Stomach smooth muscle (tissue), 2 donors: ENCODE results near the gene COPA.

ENCODE experiments used
- H3K27ac ChIP-seq: one replicate; pipeline ENCODE4 v1.7.0; 2013; ENCODE audit warnings: mild to moderate bottlenecking, low read length, inconsistent platforms
- H3K27me3 ChIP-seq, 2 donors: one replicate each; pipeline ENCODE4 v1.7.0; 2013; ENCODE audit warnings: low read length in 2 of 2; ENCODE audit not compliant: insufficient read depth in 2 of 2, control insufficient read depth in 1 of 2
- H3K36me3 ChIP-seq, 2 donors: one replicate each; pipeline ENCODE4 v1.7.0; 2013; ENCODE audit warnings: low read length in 2 of 2; ENCODE audit not compliant: control insufficient read depth in 2 of 2, insufficient read depth in 2 of 2
- H3K4me1 ChIP-seq: one replicate; pipeline ENCODE4 v1.7.0; 2013; ENCODE audit warnings: low read length; ENCODE audit not compliant: control insufficient read depth, insufficient read depth
- H3K4me3 ChIP-seq, 2 donors: one replicate each; pipeline ENCODE4 v1.7.0; 2013; ENCODE audit warnings: low read length in 2 of 2
- H3K9ac ChIP-seq, 2 donors: one replicate each; pipeline ENCODE4 v1.7.0; 2013; ENCODE audit warnings: low read length in 2 of 2, mild to moderate bottlenecking in 1 of 2
- H3K9me3 ChIP-seq, 2 donors: one replicate each; pipeline ENCODE4 v1.7.0; 2013; ENCODE audit warnings: low read length in 2 of 2; ENCODE audit not compliant: control insufficient read depth in 2 of 2
- donor health status: healthy.
- donor health status: Pancreatic carcinoma.

The COPA gene

GRCh38 chr1:160325252-160325651 lies 17.8 kb downstream of the COPA start:
- peaks cover 45 to 65% of the 10 kb centered on the region in 2 donors for H3K36me3 ChIP-seq
- no peaks in the 10 kb centered on the region for H3K4me1 ChIP-seq
- no peak overlapping the region for H3K27ac ChIP-seq
- no peak overlapping the region for H3K4me3 ChIP-seq
- H3K9ac ChIP-seq, result no peak overlapping the region
- no peaks in the 10 kb centered on the region for H3K27me3 ChIP-seq
- no peaks in the 10 kb centered on the region for H3K9me3 ChIP-seq

GRCh38 chr1:160322831-160323230 lies 20.2 kb downstream of the COPA start:
- H3K36me3 ChIP-seq, result peaks cover 30 to 45% of the 10 kb centered on the region in 2 donors

GRCh38 chr1:160315359-160315758 lies 27.7 kb downstream of the COPA start:
- Histone ChIP-seq H3K27me3 (no peaks in the 10 kb centered on the region), H3K4me1 (no peaks in the 10 kb centered on the region), H3K9ac (no peak overlapping the region), H3K4me3 (no peak overlapping the region), H3K27ac (no peak overlapping the region), H3K9me3 (no peaks in the 10 kb centered on the region), H3K36me3 (peaks cover 30 to 45% of the 10 kb centered on the region in 2 donors)

More at GRCh38 chr1:160322831-160323230, 20.2 kb downstream of the COPA start:
- H3K27ac ChIP-seq, result no peak overlapping the region
- H3K9me3 ChIP-seq, result no peaks in the 10 kb centered on the region
- no peaks in the 10 kb centered on the region for H3K27me3 ChIP-seq
- H3K4me1 ChIP-seq, result no peaks in the 10 kb centered on the region
- H3K4me3 ChIP-seq, result no peak overlapping the region
- H3K9ac ChIP-seq, result no peak overlapping the region

- H3K36me3 ChIP-seq, result peaks cover 52 to 68% of the 10 kb centered on the region in 2 donors
These were observed 33.5 kb downstream of the COPA start for GRCh38 chr1:160309571-160309970.

GRCh38 chr1:160309185-160309557 lies 33.9 kb downstream of the COPA start:
- Histone ChIP-seq H3K4me3 (no peak overlapping the region), H3K4me1 (no peaks in the 10 kb centered on the region), H3K27ac (no peak overlapping the region), H3K9ac (no peak overlapping the region), H3K9me3 (no peaks in the 10 kb centered on the region), H3K27me3 (no peaks in the 10 kb centered on the region), H3K36me3 (peaks cover 52 to 66% of the 10 kb centered on the region in 2 donors)

More at GRCh38 chr1:160309571-160309970, 33.5 kb downstream of the COPA start:
- H3K4me3 ChIP-seq, result no peak overlapping the region
- H3K4me1 ChIP-seq, result no peaks in the 10 kb centered on the region
- no peak overlapping the region for H3K9ac ChIP-seq
- H3K27me3 ChIP-seq, result no peaks in the 10 kb centered on the region
- no peak overlapping the region for H3K27ac ChIP-seq
- no peaks in the 10 kb centered on the region for H3K9me3 ChIP-seq

GRCh38 chr1:160308451-160309184 lies 34.4 kb downstream of the COPA start:
- Histone ChIP-seq H3K36me3 (peaks cover 52 to 68% of the 10 kb centered on the region in 2 donors), H3K9ac (no peak overlapping the region), H3K4me1 (no peaks in the 10 kb centered on the region), H3K27ac (no peak overlapping the region), H3K4me3 (no peak overlapping the region), H3K27me3 (no peaks in the 10 kb centered on the region), H3K9me3 (no peaks in the 10 kb centered on the region)

- Histone ChIP-seq H3K27me3 (no peaks in the 10 kb centered on the region), H3K9ac (no peak overlapping the region), H3K4me1 (no peaks in the 10 kb centered on the region), H3K4me3 (no peak overlapping the region), H3K27ac (no peak overlapping the region), H3K36me3 (peaks cover 50 to 61% of the 10 kb centered on the region in 2 donors), H3K9me3 (no peaks in the 10 kb centered on the region)
These were observed 35.8 kb downstream of the COPA start for GRCh38 chr1:160307118-160307791.

GRCh38 chr1:160300173-160300572 lies 42.9 kb downstream of the COPA start:
- Histone ChIP-seq H3K27ac (no peak overlapping the region), H3K36me3 (peaks cover 45 to 48% of the 10 kb centered on the region in 2 donors), H3K4me3 (no peak overlapping the region), H3K9me3 (no peaks in the 10 kb centered on the region), H3K27me3 (no peaks in the 10 kb centered on the region), H3K9ac (no peak overlapping the region), H3K4me1 (no peaks in the 10 kb centered on the region)

- Histone ChIP-seq H3K27me3 (no peaks in the 10 kb centered on the region), H3K9me3 (no peaks in the 10 kb centered on the region), H3K4me3 (no peak overlapping the region), H3K9ac (no peak overlapping the region), H3K4me1 (no peaks in the 10 kb centered on the region), H3K36me3 (peaks cover 79 to 80% of the 10 kb centered on the region in 2 donors), H3K27ac (no peak overlapping the region)
These were observed 47.0 kb downstream of the COPA start for GRCh38 chr1:160296036-160296435.

- H3K36me3 ChIP-seq, result peaks cover 85 to 89% of the 10 kb centered on the region in 2 donors
- H3K27ac ChIP-seq, result no peak overlapping the region
- no peaks in the 10 kb centered on the region for H3K4me1 ChIP-seq
These were observed 49.8 kb downstream of the COPA start for GRCh38 chr1:160293020-160293968.

More at GRCh38 chr1:160293020-160293968, 49.8 kb downstream of the COPA start:
- H3K9ac ChIP-seq, result no peak overlapping the region
- H3K9me3 ChIP-seq, result no peaks in the 10 kb centered on the region
- no peaks in the 10 kb centered on the region for H3K27me3 ChIP-seq
- H3K4me3 ChIP-seq, result no peak overlapping the region
